HepG2 (cell line): ENCODE results near the gene ATXN2. TPM values are rescaled to one million over a fixed set of nuclear protein-coding genes. Genes with fewer than 3 reads are reported as not detected.

Source experiments
- E2F5 ChIP-seq: sonication (generic); formaldehyde crosslinking; conservative IDR thresholded peaks from 2 replicates; pipeline ENCODE4 v1.4.0; 2020; ENCODE audit warnings: missing genetic modification reagents
- GLMP ChIP-seq: sonication (generic); formaldehyde crosslinking; IDR thresholded peaks from 2 replicates; pipeline ENCODE4 v1.9.0; 2021; ENCODE audit warnings: missing genetic modification reagents, mild to moderate bottlenecking, borderline replicate concordance
- HCFC1 ChIP-seq: fragments of 150-350 bp; IDR thresholded peaks from 2 replicates; pipeline ENCODE4 v1.6.1; 2014; ENCODE audit warnings: low read depth, low read length
- HOXD1 ChIP-seq: sonication (generic); formaldehyde crosslinking; IDR thresholded peaks from 2 replicates; pipeline ENCODE4 v1.5.0; 2020; ENCODE audit warnings: missing genetic modification reagents
- JDP2 ChIP-seq: sonication (generic); formaldehyde crosslinking; IDR thresholded peaks from 2 replicates; pipeline ENCODE4 v1.8.1; 2022; ENCODE audit warnings: missing genetic modification reagents, borderline replicate concordance
- KLF6 ChIP-seq: IDR thresholded peaks from 2 replicates; pipeline ENCODE4 v1.8.0; 2016; ENCODE audit warnings: missing biosample characterization, missing genetic modification reagents
- PITX1 ChIP-seq: sonication (generic); formaldehyde crosslinking; IDR thresholded peaks from 2 replicates; pipeline ENCODE4 v1.5.1; 2020; ENCODE audit warnings: mild to moderate bottlenecking, missing genetic modification reagents
- REPIN1 ChIP-seq: sonication (generic); formaldehyde crosslinking; IDR thresholded peaks from 2 replicates; pipeline ENCODE4 v1.8.0; 2022; ENCODE audit warnings: missing genetic modification reagents, low read depth, mild to moderate bottlenecking, borderline replicate concordance
- SMARCC2 ChIP-seq: fragments of 450-650 bp; IDR thresholded peaks from 2 replicates; pipeline ENCODE4 v1.6.1; 2017; ENCODE audit warnings: antibody characterized with exemption, mild to moderate bottlenecking
- SRF ChIP-seq: IDR thresholded peaks from 2 replicates; pipeline ENCODE4 v1.6.1; 2011; ENCODE audit warnings: mild to moderate bottlenecking, low read depth, low read length, moderate library complexity
- ZNF230 ChIP-seq: sonication (generic); formaldehyde crosslinking; IDR thresholded peaks from 2 replicates; pipeline ENCODE4 v1.4.0; 2020; ENCODE audit warnings: mild to moderate bottlenecking, missing genetic modification reagents
- ZNF292 ChIP-seq: sonication (generic); formaldehyde crosslinking; IDR thresholded peaks from 2 replicates; pipeline ENCODE4 v1.8.1; 2022; ENCODE audit warnings: mild to moderate bottlenecking, low read depth, missing genetic modification reagents, borderline replicate concordance
- ZNF335 ChIP-seq: sonication (generic); formaldehyde crosslinking; IDR thresholded peaks from 2 replicates; pipeline ENCODE4 v1.4.0; 2020; ENCODE audit warnings: missing genetic modification reagents
- ZNF446 ChIP-seq: sonication (generic); formaldehyde crosslinking; IDR thresholded peaks from 2 replicates; pipeline ENCODE4 v1.5.0; 2020; ENCODE audit warnings: mild to moderate bottlenecking, missing genetic modification reagents
- ZNF660 ChIP-seq: sonication (generic); formaldehyde crosslinking; IDR thresholded peaks from 2 replicates; pipeline ENCODE4 v1.5.1; 2020; ENCODE audit warnings: mild to moderate bottlenecking, low read depth, missing genetic modification reagents, borderline replicate concordance
- ZNF775 ChIP-seq: sonication (generic); formaldehyde crosslinking; IDR thresholded peaks from 2 replicates; pipeline ENCODE4 v1.4.0; 2020; ENCODE audit warnings: missing genetic modification reagents, mild to moderate bottlenecking, moderate library complexity, borderline replicate concordance
- polyA plus RNA-seq, 8 experiments: library from polyadenylated mRNA; depleted of rRNA in 3 of 8; stranded (reverse) in 7 of 8; unstranded in 1 of 8; fragments of >200 nt; fragmentation: Illumina TruSeq in 4 of 8; extraction: Trizol in 4 of 8; gene quantifications; 2 replicates each; pipeline versions ENCODE4 v1.2.1 to v1.2.3, GENCODE V29; 2011 to 2016; ENCODE audit warnings: low read depth in 4 of 8, missing spikeins in 1 of 8, mixed read lengths in 1 of 8; ENCODE audit not compliant: insufficient read depth in 1 of 8
- total RNA-seq, 5 experiments: library from RNA; depleted of rRNA; stranded (reverse); fragments of >200 nt; fragmentation: Illumina TruSeq; extraction: Trizol; gene quantifications; 2 replicates each; pipeline ENCODE4 v1.2.3, GENCODE V29; 2016; ENCODE audit warnings: low read depth in 1 of 5
- TF ChIP-seq, protein P1 (sequence below): sonication (generic); formaldehyde crosslinking; conservative IDR thresholded peaks from 2 replicates; pipeline ENCODE4 v1.4.0; 2020; ENCODE audit warnings: missing genetic modification reagents
- TF ChIP-seq, protein P2 (sequence below): sonication (generic); formaldehyde crosslinking; IDR thresholded peaks from 2 replicates; pipeline ENCODE4 v1.4.0; 2020; ENCODE audit warnings: missing genetic modification reagents; ENCODE audit errors: not compliant biosample characterization
- TF ChIP-seq, protein P3 (sequence below): sonication (generic); formaldehyde crosslinking; IDR thresholded peaks from 2 replicates; pipeline ENCODE4 v1.4.0; 2020; ENCODE audit warnings: missing genetic modification reagents
- TF ChIP-seq, protein P4 (sequence below): sonication (generic); formaldehyde crosslinking; IDR thresholded peaks from 2 replicates; pipeline ENCODE4 v1.4.0; 2020; ENCODE audit warnings: missing genetic modification reagents

Gene ATXN2
- total and polyA plus RNA-seq, 2 of the 13 experiments (the other 11 are each of a cell fraction or from before 2014, with no cell fraction given), result 18.1 to 27.1 TPM

DNA sequence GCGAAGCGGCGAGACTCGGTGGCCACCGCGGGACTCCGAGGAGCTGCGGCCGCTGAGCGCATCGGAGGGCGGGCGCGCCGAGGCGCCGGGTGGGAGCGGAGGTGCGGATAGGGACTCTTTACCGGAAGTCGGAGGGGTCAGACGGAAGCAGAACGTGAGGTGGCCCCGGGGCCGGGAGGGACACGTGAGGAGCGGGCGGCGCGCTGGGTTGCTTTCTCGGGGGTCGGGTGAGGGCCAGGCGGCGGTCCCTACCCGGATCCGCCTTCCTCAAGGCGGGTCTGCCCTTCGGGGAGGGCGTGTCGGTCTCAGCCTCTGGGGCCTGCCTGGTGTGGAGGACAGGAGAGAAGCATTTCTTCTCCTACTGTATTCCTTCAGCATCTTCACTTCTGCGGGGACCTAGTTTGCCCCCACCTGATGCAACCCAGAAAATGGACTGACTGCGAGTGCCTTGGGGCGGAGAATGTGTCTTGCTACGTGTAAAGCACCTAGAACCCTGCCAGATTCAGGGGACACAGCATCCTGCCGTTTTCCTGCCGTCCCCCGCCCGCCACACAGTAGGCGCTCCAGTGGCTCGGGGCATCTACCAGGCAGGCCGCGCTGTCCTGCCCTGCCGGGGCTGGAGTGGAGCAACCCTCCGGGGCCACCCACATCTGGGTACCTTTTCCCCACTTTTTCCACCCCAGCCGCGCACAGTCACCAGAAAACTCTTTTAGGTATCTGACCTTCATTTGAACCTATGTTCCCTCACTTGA lies 514 bp upstream of the ATXN2 start (continued):
- TF ChIP-seq, protein P1, sequence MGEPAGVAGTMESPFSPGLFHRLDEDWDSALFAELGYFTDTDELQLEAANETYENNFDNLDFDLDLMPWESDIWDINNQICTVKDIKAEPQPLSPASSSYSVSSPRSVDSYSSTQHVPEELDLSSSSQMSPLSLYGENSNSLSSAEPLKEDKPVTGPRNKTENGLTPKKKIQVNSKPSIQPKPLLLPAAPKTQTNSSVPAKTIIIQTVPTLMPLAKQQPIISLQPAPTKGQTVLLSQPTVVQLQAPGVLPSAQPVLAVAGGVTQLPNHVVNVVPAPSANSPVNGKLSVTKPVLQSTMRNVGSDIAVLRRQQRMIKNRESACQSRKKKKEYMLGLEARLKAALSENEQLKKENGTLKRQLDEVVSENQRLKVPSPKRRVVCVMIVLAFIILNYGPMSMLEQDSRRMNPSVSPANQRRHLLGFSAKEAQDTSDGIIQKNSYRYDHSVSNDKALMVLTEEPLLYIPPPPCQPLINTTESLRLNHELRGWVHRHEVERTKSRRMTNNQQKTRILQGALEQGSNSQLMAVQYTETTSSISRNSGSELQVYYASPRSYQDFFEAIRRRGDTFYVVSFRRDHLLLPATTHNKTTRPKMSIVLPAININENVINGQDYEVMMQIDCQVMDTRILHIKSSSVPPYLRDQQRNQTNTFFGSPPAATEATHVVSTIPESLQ (CRISPR knock-in tag), result no peak
- TF ChIP-seq, protein P2, sequence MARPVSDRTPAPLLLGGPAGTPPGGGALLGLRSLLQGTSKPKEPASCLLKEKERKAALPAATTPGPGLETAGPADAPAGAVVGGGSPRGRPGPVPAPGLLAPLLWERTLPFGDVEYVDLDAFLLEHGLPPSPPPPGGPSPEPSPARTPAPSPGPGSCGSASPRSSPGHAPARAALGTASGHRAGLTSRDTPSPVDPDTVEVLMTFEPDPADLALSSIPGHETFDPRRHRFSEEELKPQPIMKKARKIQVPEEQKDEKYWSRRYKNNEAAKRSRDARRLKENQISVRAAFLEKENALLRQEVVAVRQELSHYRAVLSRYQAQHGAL (CRISPR knock-in tag), result no peak
- TF ChIP-seq ZNF775 (CRISPR knock-in tag) (no peak), ZNF292 (CRISPR knock-in tag) (peak; percentile 57), JDP2 (CRISPR knock-in tag) (no peak; the same call in 1 of the 2 replicates), HCFC1 (no peak), ZNF335 (CRISPR knock-in tag) (no peak), ZNF660 (CRISPR knock-in tag) (no peak), ZNF446 (CRISPR knock-in tag) (no peak; the same call in 1 of the 2 replicates), E2F5 (CRISPR knock-in tag) (peak; percentile 23; the same call in 1 of the 2 replicates), SRF (no peak), SMARCC2 (no peak), REPIN1 (CRISPR knock-in tag) (no peak), KLF6 (CRISPR knock-in tag) (peak; percentile 61; the same call in 1 of the 2 replicates), HOXD1 (CRISPR knock-in tag) (no peak), GLMP (no peak), PITX1 (no peak), ZNF230 (CRISPR knock-in tag) (no peak)
- TF ChIP-seq, protein P3, sequence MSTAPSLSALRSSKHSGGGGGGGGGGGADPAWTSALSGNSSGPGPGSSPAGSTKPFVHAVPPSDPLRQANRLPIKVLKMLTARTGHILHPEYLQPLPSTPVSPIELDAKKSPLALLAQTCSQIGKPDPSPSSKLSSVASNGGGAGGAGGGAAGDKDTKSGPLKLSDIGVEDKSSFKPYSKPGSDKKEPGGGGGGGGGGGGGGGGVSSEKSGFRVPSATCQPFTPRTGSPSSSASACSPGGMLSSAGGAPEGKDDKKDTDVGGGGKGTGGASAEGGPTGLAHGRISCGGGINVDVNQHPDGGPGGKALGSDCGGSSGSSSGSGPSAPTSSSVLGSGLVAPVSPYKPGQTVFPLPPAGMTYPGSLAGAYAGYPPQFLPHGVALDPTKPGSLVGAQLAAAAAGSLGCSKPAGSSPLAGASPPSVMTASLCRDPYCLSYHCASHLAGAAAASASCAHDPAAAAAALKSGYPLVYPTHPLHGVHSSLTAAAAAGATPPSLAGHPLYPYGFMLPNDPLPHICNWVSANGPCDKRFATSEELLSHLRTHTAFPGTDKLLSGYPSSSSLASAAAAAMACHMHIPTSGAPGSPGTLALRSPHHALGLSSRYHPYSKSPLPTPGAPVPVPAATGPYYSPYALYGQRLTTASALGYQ, result no peak; the same call in 1 of the 2 replicates
- TF ChIP-seq, protein P4, sequence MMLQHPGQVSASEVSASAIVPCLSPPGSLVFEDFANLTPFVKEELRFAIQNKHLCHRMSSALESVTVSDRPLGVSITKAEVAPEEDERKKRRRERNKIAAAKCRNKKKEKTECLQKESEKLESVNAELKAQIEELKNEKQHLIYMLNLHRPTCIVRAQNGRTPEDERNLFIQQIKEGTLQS (CRISPR knock-in tag), result no peak
